Mesendoderm (in vitro differentiated cells): Measurements from ENCODE around the gene MARCHF11.
A peak's percentile ranks its signal among the peaks of the same experiment; 100 is the strongest.

Experiments
- DNase-seq: peaks from one replicate; pipeline ENCODE4 v3.0.0; 2013
- H2AK5ac ChIP-seq: 2 replicates; pipeline ENCODE4 v1.6.1; 2013; ENCODE audit warnings: low read length, inconsistent platforms
- H2BK120ac ChIP-seq: 2 replicates; pipeline ENCODE4 v1.6.1; 2013; ENCODE audit warnings: low read depth, mild to moderate bottlenecking, low read length, moderate library complexity, mixed read lengths
- H2BK15ac ChIP-seq: replicated peaks from 2 replicates; pipeline ENCODE4 v1.6.1; 2013; ENCODE audit warnings: low read depth, mild to moderate bottlenecking, moderate library complexity
- H2BK5ac ChIP-seq: 2 replicates; pipeline ENCODE4 v1.6.1; 2013; ENCODE audit warnings: low read length, inconsistent platforms
- H3K18ac ChIP-seq: 2 replicates; pipeline ENCODE4 v1.6.1; 2013; ENCODE audit warnings: mild to moderate bottlenecking, low read length, mixed read lengths
- H3K23ac ChIP-seq: one replicate; pipeline ENCODE4 v1.6.1; 2013; ENCODE audit warnings: low read length
- H3K27ac ChIP-seq: 2 replicates; pipeline ENCODE4 v1.5.1; 2013; ENCODE audit warnings: low read depth, mild to moderate bottlenecking, inconsistent platforms, low read length, moderate library complexity
- H3K27me3 ChIP-seq: 2 replicates; pipeline ENCODE4 v1.6.1; 2013; ENCODE audit warnings: low read length, control low read depth, mild to moderate bottlenecking, inconsistent platforms; ENCODE audit not compliant: insufficient read depth, poor library complexity
- H3K36me3 ChIP-seq: 2 replicates; pipeline ENCODE4 v1.6.1; 2013; ENCODE audit warnings: low read length, inconsistent platforms; ENCODE audit not compliant: control insufficient read depth, insufficient read depth
- H3K4ac ChIP-seq: one replicate; pipeline ENCODE4 v1.6.1; 2013; ENCODE audit warnings: low read depth, mild to moderate bottlenecking, low read length, moderate library complexity
- H3K4me1 ChIP-seq: 2 replicates; pipeline ENCODE4 v1.6.1; 2013; ENCODE audit warnings: low read depth, low read length, inconsistent platforms; ENCODE audit not compliant: control insufficient read depth
- H3K4me2 ChIP-seq: 2 replicates; pipeline ENCODE4 v1.6.1; 2013; ENCODE audit warnings: low read length
- H3K4me3 ChIP-seq: 2 replicates; pipeline ENCODE4 v1.5.1; 2013; ENCODE audit warnings: mild to moderate bottlenecking, low read length
- H3K56ac ChIP-seq: one replicate; pipeline ENCODE4 v1.6.1; 2013; ENCODE audit warnings: low read length
- H3K79me1 ChIP-seq: 2 replicates; pipeline ENCODE4 v1.6.1; 2013; ENCODE audit warnings: low read length, inconsistent platforms
- H3K79me2 ChIP-seq: 2 replicates; pipeline ENCODE4 v1.6.1; 2013; ENCODE audit warnings: mild to moderate bottlenecking, low read length; ENCODE audit not compliant: control insufficient read depth, insufficient read depth
- H3K9ac ChIP-seq: 2 replicates; pipeline ENCODE4 v1.6.1; 2013; ENCODE audit warnings: low read length, inconsistent platforms
- H4K5ac ChIP-seq: one replicate; pipeline ENCODE4 v1.6.1; 2013; ENCODE audit warnings: low read length
- H4K8ac ChIP-seq: one replicate; pipeline ENCODE4 v1.6.1; 2013; ENCODE audit warnings: low read depth, mild to moderate bottlenecking, control low read depth, low read length, moderate library complexity
- WGBS: extraction: QIAGEN DNeasy Blood & Tissue Kit; methylation state at CpG from one replicate; pipeline ENCODE4 v1.1.7; 2013; ENCODE audit warnings: low lambda C conversion rate, missing lambda C conversion rate; ENCODE audit not compliant: insufficient coverage; ENCODE audit errors: extremely low coverage; 5-methylcytosine and 5-hydroxymethylcytosine counted together

The MARCHF11 gene

DNA sequence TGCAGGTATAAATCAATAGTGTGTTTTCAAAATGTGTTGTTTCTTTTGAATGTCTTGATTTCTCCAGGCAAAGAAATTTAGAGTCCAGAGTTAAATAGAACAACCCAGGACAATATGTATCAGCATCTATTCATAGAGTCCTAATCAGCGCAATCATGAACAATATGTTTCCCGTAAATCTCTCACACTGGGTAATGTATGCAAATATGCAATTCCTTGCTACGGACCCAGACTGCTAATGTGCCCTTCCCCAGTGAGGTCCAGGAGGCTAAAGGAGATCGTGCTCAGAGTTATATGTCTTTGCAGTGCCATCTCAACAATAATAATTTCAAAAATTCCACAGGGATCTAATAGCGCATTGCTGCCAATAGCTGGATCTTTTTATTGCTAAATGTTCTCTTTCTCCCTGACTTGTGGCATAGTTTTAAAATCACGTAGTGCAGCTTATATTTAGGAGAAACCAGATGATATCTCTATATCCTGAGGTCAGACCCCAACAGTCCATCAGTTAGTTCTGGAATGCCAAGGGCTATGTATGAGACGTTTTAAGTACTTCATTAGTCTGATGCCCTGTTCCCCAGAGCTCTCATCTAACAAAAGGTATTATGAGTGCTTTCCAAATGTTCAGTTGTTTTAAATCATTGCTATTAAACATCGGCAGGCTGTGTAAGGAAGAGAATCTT is 145.1 kb downstream of the MARCHF11 start:
- Histone ChIP-seq H3K23ac (no peak overlapping the region), H3K4ac (no peak overlapping the region), H2BK120ac (no peak overlapping the region), H3K56ac (no peak overlapping the region), H4K8ac (no peak overlapping the region), H3K18ac (no peak overlapping the region), H3K4me1 (no peaks in the 10 kb centered on the region), H3K27ac (no peak overlapping the region), H3K79me2 (no peaks in the 10 kb centered on the region), H2AK5ac (no peak overlapping the region), H3K9ac (no peak overlapping the region), H2BK15ac (no peak overlapping the region), H3K79me1 (no peaks in the 10 kb centered on the region), H3K4me2 (no peak overlapping the region), H3K27me3 (no peaks in the 10 kb centered on the region), H3K36me3 (no peaks in the 10 kb centered on the region), H3K4me3 (no peak overlapping the region), H4K5ac (no peak overlapping the region), H2BK5ac (no peak overlapping the region)
- WGBS = no CpG with 5 or more reads among the region's 8 CpGs
- no peak for DNase-seq

DNA sequence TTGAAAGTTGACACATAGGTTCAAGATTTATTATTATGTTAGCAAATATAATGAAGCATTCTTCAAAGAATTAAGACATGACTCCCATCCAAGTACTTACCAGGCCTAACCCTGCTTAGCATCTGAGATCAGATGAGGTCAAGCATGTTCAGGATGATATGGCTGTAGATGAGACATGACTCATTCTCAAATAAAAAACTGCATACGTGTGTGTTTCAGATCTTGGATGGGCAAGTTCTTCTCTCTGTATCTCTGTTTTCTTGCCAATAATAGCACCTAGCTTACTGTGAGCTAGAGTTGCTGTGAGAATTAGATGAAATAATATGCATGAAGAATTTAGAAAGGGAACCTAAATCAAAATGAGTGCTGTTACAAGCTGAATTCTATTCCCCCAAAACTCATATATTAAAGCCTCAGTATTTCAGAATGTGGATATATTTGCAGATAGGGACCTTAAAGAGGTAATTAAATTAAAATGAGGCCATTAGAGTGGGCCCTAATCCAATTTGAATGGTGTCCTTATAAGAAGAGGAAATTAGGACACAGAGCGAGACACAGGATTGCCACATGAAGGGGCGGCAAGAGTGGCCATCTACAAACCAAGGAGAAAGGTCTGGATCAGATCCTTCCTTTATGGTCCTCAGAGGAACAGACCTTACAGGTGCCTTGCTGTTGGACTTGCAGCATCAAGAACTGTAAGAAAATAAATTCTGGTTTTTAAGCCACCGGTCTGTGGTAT is 146.2 kb downstream of the MARCHF11 start:
- Histone ChIP-seq H3K4me2 (no peak overlapping the region), H3K27me3 (no peaks in the 10 kb centered on the region), H3K23ac (no peak overlapping the region), H2AK5ac (no peak overlapping the region), H3K56ac (no peak overlapping the region), H3K27ac (no peak overlapping the region), H3K79me1 (no peaks in the 10 kb centered on the region), H3K4ac (no peak overlapping the region), H4K5ac (no peak overlapping the region), H3K18ac (no peak overlapping the region), H3K36me3 (no peaks in the 10 kb centered on the region), H2BK15ac (no peak overlapping the region), H3K9ac (no peak overlapping the region), H3K79me2 (no peaks in the 10 kb centered on the region), H2BK120ac (no peak overlapping the region), H3K4me3 (no peak overlapping the region), H3K4me1 (no peaks in the 10 kb centered on the region), H4K8ac (no peak overlapping the region), H2BK5ac (no peak overlapping the region)
- no CpG with 5 or more reads among the region's 4 CpGs for WGBS
- no peak for DNase-seq

DNA sequence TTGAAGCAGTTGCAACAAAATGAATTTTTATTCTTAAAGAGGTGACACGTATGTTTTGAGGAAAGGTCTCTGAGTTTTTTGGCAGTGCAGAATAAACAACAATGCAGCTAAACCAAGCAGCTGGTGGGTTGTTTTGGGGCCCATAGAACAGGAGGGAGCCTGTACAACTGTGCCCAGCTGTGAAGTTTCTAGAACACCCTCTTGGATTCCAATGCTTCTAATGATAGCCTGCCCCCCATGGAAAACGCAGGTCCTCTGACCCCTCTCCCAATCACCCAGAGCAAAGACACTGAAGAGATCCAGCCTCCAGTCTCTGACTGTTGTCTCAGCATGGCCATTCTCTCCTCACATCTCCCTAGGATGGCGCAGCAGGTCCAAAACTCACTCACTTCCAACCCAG is 150.9 kb downstream of the MARCHF11 start:
- Histone ChIP-seq H4K8ac (no peak overlapping the region), H4K5ac (no peak overlapping the region), H3K79me2 (no peaks in the 10 kb centered on the region), H3K4me2 (no peak overlapping the region), H3K27ac (no peak overlapping the region), H3K18ac (no peak overlapping the region), H3K4ac (no peak overlapping the region), H3K9ac (no peak overlapping the region), H3K79me1 (no peaks in the 10 kb centered on the region), H2BK15ac (no peak overlapping the region), H3K36me3 (no peaks in the 10 kb centered on the region), H3K56ac (no peak overlapping the region), H3K4me3 (no peak overlapping the region), H3K23ac (no peak overlapping the region), H2BK5ac (no peak overlapping the region), H2AK5ac (no peak overlapping the region), H3K4me1 (no peaks in the 10 kb centered on the region), H3K27me3 (no peaks in the 10 kb centered on the region), H2BK120ac (no peak overlapping the region)
- DNase-seq = no peak
- no CpG with 5 or more reads among the region's 3 CpGs for WGBS

DNA sequence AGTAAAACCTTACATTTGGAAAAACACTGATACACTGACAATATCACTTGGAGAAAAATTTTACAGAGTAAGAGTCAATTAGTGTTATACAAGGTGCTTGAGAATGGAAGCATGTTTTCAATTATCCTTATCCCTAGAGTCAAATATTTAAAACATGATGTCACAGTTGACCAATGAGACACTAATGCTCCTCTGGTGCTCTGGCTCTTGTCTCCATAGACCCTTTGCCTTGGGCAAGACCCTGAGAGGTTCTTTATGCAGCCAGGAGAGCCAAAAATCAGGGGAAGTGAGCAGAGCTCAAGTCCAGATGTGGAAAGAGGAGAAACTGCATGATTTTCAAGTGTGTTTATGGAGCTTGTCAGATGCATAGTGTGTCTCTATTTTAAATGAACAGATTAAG is 153.9 kb downstream of the MARCHF11 start:
- Histone ChIP-seq H3K36me3 (no peaks in the 10 kb centered on the region), H4K5ac (no peak overlapping the region), H3K27ac (no peak overlapping the region), H3K18ac (no peak overlapping the region), H4K8ac (no peak overlapping the region), H2AK5ac (no peak overlapping the region), H3K4me2 (no peak overlapping the region), H3K27me3 (no peaks in the 10 kb centered on the region), H3K9ac (no peak overlapping the region), H3K4me3 (no peak overlapping the region), H2BK15ac (no peak overlapping the region), H3K79me2 (no peaks in the 10 kb centered on the region), H3K4ac (no peak overlapping the region), H3K23ac (no peak overlapping the region), H3K79me1 (no peaks in the 10 kb centered on the region), H2BK120ac (no peak overlapping the region), H3K4me1 (no peaks in the 10 kb centered on the region), H2BK5ac (no peak overlapping the region), H3K56ac (no peak overlapping the region)
- DNase-seq = peak; percentile 66

DNA sequence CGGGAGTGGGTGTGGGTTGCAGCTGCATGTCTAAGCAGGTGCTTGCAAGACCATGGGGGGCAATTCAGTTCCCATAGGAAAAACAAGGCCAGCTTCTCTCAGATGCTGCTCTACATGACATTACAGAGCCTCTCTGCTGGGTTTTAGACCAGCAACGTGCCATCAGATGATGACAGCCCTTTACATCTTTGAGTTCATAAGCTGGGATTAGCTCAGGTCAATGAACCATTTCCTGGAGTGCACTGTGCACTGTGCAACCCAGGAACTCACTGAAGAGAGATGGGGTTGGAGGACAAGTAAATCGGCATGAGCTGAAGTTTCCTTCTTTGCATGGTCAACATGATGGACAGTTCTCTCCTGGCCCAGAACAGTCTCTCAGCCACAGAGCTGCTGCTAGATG is 160.6 kb downstream of the MARCHF11 start:
- H4K8ac ChIP-seq = no peak overlapping the region
- H3K18ac ChIP-seq = no peak overlapping the region
- no peak overlapping the region for H2BK15ac ChIP-seq
- H2AK5ac ChIP-seq = no peak overlapping the region
- no peak overlapping the region for H3K4me3 ChIP-seq
- no peaks in the 10 kb centered on the region for H3K4me1 ChIP-seq
- H3K9ac ChIP-seq = no peak overlapping the region
- no peak overlapping the region for H3K23ac ChIP-seq
- no peaks in the 10 kb centered on the region for H3K27me3 ChIP-seq
- no CpG with 5 or more reads among the region's 3 CpGs for WGBS
- no peaks in the 10 kb centered on the region for H3K79me1 ChIP-seq
- H3K56ac ChIP-seq = no peak overlapping the region
- no peaks in the 10 kb centered on the region for H3K36me3 ChIP-seq
- no peak overlapping the region for H3K4me2 ChIP-seq
- DNase-seq = no peak
- H3K4ac ChIP-seq = no peak overlapping the region
- H2BK120ac ChIP-seq = no peak overlapping the region
- no peak overlapping the region for H3K27ac ChIP-seq
- no peak overlapping the region for H2BK5ac ChIP-seq
- no peak overlapping the region for H4K5ac ChIP-seq
- H3K79me2 ChIP-seq = no peaks in the 10 kb centered on the region

DNA sequence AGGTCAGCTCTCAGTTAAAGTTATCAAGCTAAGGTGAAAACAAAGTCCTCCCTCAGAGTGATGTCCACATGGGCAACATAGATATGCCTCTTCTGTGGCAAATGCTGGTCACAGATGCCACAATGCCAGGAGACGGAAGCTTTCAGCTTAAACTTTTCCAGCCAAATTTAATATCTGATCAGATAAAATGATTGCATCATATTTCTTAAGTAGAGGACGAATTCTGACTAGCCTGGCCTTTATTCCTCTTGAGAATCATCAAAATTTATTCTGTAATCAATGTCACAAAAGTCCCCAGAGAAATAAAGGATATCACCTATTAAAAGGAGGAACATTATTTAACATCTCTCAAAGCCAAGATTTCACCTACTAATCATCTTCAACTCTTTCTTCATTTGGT is 161.9 kb downstream of the MARCHF11 start:
- H4K5ac ChIP-seq = no peak overlapping the region
- no peak for DNase-seq
- H3K4me3 ChIP-seq = no peak overlapping the region
- H3K79me1 ChIP-seq = no peaks in the 10 kb centered on the region
- H2AK5ac ChIP-seq = no peak overlapping the region
- H2BK120ac ChIP-seq = no peak overlapping the region
- no peak overlapping the region for H4K8ac ChIP-seq
- H3K79me2 ChIP-seq = no peaks in the 10 kb centered on the region
- H3K18ac ChIP-seq = no peak overlapping the region
- no peak overlapping the region for H3K9ac ChIP-seq
- no peak overlapping the region for H2BK5ac ChIP-seq
- H3K56ac ChIP-seq = no peak overlapping the region
- no peak overlapping the region for H3K27ac ChIP-seq
- no peak overlapping the region for H3K4ac ChIP-seq
- H3K4me2 ChIP-seq = no peak overlapping the region
- no peaks in the 10 kb centered on the region for H3K27me3 ChIP-seq
- no peaks in the 10 kb centered on the region for H3K36me3 ChIP-seq
- no peaks in the 10 kb centered on the region for H3K4me1 ChIP-seq
- WGBS = no CpG with 5 or more reads among the region's 2 CpGs
- H2BK15ac ChIP-seq = no peak overlapping the region
- H3K23ac ChIP-seq = no peak overlapping the region
